Measurements from ENCODE around the gene RGMA. TPM values are rescaled to one million over a fixed set of nuclear protein-coding genes. Genes with fewer than 3 reads are reported as not detected.

The RGMA gene
- total and polyA plus RNA-seq, 2 donors from 2014 or later = 4.4 to 4.7 TPM

DNA sequence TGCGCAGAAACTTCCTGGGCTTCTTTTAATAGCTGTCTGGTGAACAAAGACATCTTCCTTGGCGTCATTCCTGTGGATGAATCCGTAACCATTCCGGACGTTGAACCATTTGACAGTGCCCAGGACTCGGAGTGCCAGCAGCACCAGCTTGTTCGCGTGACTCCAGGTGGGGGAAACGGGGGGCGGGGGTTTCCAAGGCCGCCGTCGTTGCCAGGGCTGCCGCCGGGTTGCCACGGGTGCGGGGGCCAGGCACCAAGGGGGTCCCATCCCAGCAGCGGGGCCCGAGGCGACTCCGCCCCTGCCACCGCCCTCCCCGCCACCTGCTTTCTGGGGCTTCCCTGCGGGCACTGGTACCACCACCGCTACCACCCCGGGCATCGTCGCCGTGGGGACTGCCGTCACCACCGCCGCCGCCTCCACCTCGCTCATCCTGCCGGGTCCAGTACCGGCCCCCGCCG lies 22.8 kb downstream of the RGMA start:
- Histone ChIP-seq H3K27ac (ENCODE audit: low read depth in 2 of 2, low read length in 2 of 2) (no peak overlapping the region), H3K4me3 (ENCODE audit: low read length in 3 of 3) (no peak overlapping the region), H3K27me3 (ENCODE audit: control insufficient read depth, insufficient read depth, low read length) (no peaks in the 10 kb centered on the region), H3K9me3 (ENCODE audit: control insufficient read depth in 2 of 3, insufficient read depth in 1 of 3, low read length in 3 of 3) (no peaks in the 10 kb centered on the region), H3K36me3 (ENCODE audit: control insufficient read depth in 2 of 3, insufficient read depth in 3 of 3, low read length in 3 of 3) (no peaks in the 10 kb centered on the region), H3K4me1 (ENCODE audit: control insufficient read depth in 2 of 3, insufficient read depth in 2 of 3, low read depth in 1 of 3, low read length in 3 of 3) (peaks cover 0 to 11% (median 0%) of the 10 kb centered on the region in 3 donors), H3K9ac (ENCODE audit: low read length in 3 of 3) (no peak overlapping the region)
- FAIRE-seq = no peak
- peak in 1 of 5 donors; percentile 78 for DNase-seq
- TF ChIP-seq, protein P1, sequence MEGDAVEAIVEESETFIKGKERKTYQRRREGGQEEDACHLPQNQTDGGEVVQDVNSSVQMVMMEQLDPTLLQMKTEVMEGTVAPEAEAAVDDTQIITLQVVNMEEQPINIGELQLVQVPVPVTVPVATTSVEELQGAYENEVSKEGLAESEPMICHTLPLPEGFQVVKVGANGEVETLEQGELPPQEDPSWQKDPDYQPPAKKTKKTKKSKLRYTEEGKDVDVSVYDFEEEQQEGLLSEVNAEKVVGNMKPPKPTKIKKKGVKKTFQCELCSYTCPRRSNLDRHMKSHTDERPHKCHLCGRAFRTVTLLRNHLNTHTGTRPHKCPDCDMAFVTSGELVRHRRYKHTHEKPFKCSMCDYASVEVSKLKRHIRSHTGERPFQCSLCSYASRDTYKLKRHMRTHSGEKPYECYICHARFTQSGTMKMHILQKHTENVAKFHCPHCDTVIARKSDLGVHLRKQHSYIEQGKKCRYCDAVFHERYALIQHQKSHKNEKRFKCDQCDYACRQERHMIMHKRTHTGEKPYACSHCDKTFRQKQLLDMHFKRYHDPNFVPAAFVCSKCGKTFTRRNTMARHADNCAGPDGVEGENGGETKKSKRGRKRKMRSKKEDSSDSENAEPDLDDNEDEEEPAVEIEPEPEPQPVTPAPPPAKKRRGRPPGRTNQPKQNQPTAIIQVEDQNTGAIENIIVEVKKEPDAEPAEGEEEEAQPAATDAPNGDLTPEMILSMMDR (IDR thresholded peaks at IDR 0.05; ENCODE audit: borderline replicate concordance, extremely low read depth, insufficient read depth) = no peak
- intact Hi-C loops (cut with DNase I) = no loop called here

DNA sequence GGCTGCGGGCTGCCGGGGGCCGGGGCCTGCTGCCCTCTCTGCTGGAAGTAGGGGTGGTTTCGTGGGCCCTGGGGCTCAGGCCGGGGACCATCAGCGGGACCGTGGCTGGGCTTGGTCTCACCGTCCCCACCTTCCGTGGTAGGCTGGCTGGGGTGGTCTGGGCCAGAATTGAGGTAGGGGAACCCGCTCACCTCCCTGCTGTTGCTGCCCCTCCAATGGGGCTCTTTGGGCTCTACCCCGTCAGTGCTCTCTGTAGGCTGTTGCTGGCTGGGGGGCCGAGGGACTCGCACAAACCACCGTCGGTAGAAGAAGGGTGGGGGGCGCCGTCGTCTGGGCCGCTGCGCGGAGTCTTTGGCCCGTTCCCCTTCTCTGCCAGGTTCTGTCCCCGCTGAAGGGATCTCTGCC lies 23.4 kb downstream of the RGMA start:
- no peaks in the 10 kb centered on the region for H3K9me3 ChIP-seq (ENCODE audit: control insufficient read depth in 2 of 3, insufficient read depth in 1 of 3, low read length in 3 of 3)
- intact Hi-C loops (cut with DNase I) = no loop called here
- H3K27ac ChIP-seq (ENCODE audit: low read depth in 2 of 2, low read length in 2 of 2) = no peak overlapping the region
- TF ChIP-seq, protein P1 (IDR thresholded peaks at IDR 0.05; ENCODE audit: borderline replicate concordance, extremely low read depth, insufficient read depth) = no peak
- no peak overlapping the region for H3K4me3 ChIP-seq (ENCODE audit: low read length in 3 of 3)
- no peaks in the 10 kb centered on the region for H3K27me3 ChIP-seq (ENCODE audit: control insufficient read depth, insufficient read depth, low read length)
- FAIRE-seq = no peak
- no peaks in the 10 kb centered on the region for H3K36me3 ChIP-seq (ENCODE audit: control insufficient read depth in 2 of 3, insufficient read depth in 3 of 3, low read length in 3 of 3)
- H3K4me1 ChIP-seq (ENCODE audit: control insufficient read depth in 2 of 3, insufficient read depth in 2 of 3, low read depth in 1 of 3, low read length in 3 of 3) = peaks cover 0 to 11% (median 0%) of the 10 kb centered on the region in 3 donors
- H3K9ac ChIP-seq (ENCODE audit: low read length in 3 of 3) = no peak overlapping the region
- DNase-seq = peak in 1 of 5 donors; percentile 34

DNA sequence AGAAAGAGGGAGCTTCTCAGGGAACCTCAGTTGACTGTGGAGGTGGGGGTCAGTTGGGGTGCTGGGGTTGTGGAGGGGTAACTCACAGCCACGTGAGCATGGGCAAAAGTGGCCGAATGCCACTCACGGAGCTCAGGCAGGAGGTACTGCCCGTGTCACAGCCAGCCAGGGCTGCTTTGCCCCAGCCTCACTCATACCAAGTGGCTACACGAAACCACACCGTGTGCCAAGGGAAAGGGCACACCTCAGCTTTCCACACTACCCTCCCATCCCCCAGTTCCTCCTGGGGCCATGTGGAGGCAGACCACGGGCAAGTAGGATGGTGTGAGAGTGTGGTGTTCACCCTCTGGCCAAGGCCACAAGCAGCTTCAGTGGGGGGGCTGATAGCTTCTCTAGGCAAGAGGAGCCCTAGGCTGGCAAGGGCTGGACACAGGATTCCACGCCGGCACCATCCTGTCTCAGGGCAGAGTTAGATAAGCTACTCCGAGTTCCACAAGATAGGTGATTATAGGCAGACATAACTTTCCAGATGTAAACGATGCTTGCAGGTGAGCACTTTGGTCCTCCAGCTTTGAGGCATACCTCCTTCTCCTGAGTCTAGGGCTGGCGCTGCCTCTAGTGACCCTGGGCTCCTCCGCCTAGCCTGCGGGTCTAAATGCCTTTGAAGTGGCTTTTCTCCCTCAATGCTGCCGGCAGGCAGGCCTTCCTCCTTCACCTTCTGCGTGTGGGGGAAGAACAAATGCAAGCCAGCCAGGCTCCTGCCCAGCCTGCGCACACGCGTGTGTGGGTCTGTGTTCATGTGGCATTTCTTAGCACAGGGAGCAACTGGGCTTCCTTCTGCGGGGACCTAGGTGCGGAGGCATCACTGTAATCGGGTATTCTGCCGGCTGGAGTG lies 25.0 kb downstream of the RGMA start:
- H3K27ac ChIP-seq (ENCODE audit: low read depth in 2 of 2, low read length in 2 of 2) = no peak overlapping the region
- no peaks in the 10 kb centered on the region for H3K27me3 ChIP-seq (ENCODE audit: control insufficient read depth, insufficient read depth, low read length)
- DNase-seq (peak in 1 of 5 donors; percentile 42), FAIRE-seq (no peak)
- H3K9me3 ChIP-seq (ENCODE audit: control insufficient read depth in 2 of 3, insufficient read depth in 1 of 3, low read length in 3 of 3) = no peaks in the 10 kb centered on the region
- H3K36me3 ChIP-seq (ENCODE audit: control insufficient read depth in 2 of 3, insufficient read depth in 3 of 3, low read length in 3 of 3) = no peaks in the 10 kb centered on the region
- intact Hi-C loops (cut with DNase I) = no loop called here
- TF ChIP-seq, protein P1 (IDR thresholded peaks at IDR 0.05; ENCODE audit: borderline replicate concordance, extremely low read depth, insufficient read depth) = no peak
- peaks cover 0 to 11% (median 0%) of the 10 kb centered on the region in 3 donors for H3K4me1 ChIP-seq (ENCODE audit: control insufficient read depth in 2 of 3, insufficient read depth in 2 of 3, low read depth in 1 of 3, low read length in 3 of 3)
- H3K9ac ChIP-seq (ENCODE audit: low read length in 3 of 3) = no peak overlapping the region
- H3K4me3 ChIP-seq (ENCODE audit: low read length in 3 of 3) = no peak overlapping the region
